ENCODE results near the gene RCE1.

The RCE1 gene

GRCh38 chr11:66884443-66884842, 41.2 kb downstream of the RCE1 start:
- in situ Hi-C loops (cut with MboI; ENCODE audit: low sequenced_read_pairs): no loop called here

- in situ Hi-C loops (cut with MboI; ENCODE audit: low sequenced_read_pairs): no loop called here
Observed at GRCh38 chr11:66885469-66885868, 42.2 kb downstream of the RCE1 start.

GRCh38 chr11:66885950-66886440, 42.8 kb downstream of the RCE1 start:
- in situ Hi-C loops (cut with MboI; ENCODE audit: low sequenced_read_pairs): no loop called here

GRCh38 chr11:66886671-66887221, 43.5 kb downstream of the RCE1 start:
- in situ Hi-C loops (cut with MboI; ENCODE audit: low sequenced_read_pairs): no loop called here

GRCh38 chr11:66887526-66887925, 44.3 kb downstream of the RCE1 start:
- in situ Hi-C loops (cut with MboI; ENCODE audit: low sequenced_read_pairs): no loop called here

- in situ Hi-C loops (cut with MboI; ENCODE audit: low sequenced_read_pairs): no loop called here
Observed at GRCh38 chr11:66888282-66888681, 45.0 kb downstream of the RCE1 start.

- in situ Hi-C loops (cut with MboI; ENCODE audit: low sequenced_read_pairs): no loop called here
Observed at GRCh38 chr11:66889960-66890359, 46.7 kb downstream of the RCE1 start.

GRCh38 chr11:66891851-66892660, 48.8 kb downstream of the RCE1 start:
- in situ Hi-C loops (cut with MboI; ENCODE audit: low sequenced_read_pairs): no loop called here

- in situ Hi-C loops (cut with MboI; ENCODE audit: low sequenced_read_pairs): no loop called here
Observed at GRCh38 chr11:66892911-66893310, 49.7 kb downstream of the RCE1 start.

GRCh38 chr11:66894141-66894540, 50.9 kb downstream of the RCE1 start:
- in situ Hi-C loops (cut with MboI; ENCODE audit: low sequenced_read_pairs): no loop called here

Measured in HL-60/S4 (cell line).